ENCODE results near the gene REXO5.
"Not testable (repeated sequence)": the region's sequence is repeated elsewhere in the genome, so short reads cannot be mapped to it uniquely, and the experiment has no call there.

Gene REXO5

DNA sequence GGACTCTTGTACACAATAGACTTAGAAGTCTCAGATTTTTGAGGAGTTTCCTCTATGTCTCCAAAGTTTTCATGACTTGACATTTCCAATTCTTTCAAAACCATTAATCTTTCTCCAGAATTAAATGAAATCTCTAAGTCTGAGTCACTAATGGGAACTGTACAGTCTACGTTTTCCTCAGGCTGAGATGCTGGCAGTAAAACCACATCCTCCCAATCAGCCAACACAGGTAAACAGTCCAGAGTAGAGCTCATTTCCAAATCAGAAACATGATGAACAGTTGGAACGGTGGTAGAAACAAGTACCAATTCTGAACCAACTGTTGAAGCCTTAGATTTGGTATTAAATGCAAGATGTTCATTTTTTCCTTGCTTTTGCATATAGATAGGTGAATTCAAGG is 8.0 kb upstream of the REXO5 start:
- no peak for DNase-seq (ENCODE audit: low read depth)
- H3K4me3 ChIP-seq (ENCODE audit: control insufficient read depth, low read depth, low read length) = no peak overlapping the region
- TF ChIP-seq CTCF (IDR thresholded peaks at IDR 0.05; ENCODE audit: control insufficient read depth, insufficient read depth, low read depth, low read length, missing control alignments) = no peak

DNA sequence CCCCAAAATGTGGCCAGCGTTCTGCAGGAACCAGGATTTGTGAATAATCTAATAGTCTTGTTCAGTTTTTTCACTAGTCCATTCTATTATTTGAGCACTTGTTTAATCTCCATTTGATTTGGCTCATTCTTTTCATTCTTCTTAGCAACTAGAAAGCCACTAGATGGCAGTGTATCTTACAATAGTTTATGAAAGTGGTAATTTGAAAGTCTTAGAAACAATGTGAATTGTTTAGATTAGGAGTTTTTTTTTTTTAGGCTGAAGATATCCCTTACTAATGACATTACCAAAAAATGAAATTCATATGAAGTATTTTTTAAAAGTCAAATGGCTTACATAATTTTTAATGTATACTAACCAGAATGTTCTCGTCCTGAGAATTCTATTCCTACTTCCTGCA is 6.7 kb upstream of the REXO5 start:
- H3K4me3 ChIP-seq (ENCODE audit: control insufficient read depth, low read depth, low read length) = no peak overlapping the region
- no peak for DNase-seq (ENCODE audit: low read depth)
- TF ChIP-seq CTCF (IDR thresholded peaks at IDR 0.05; ENCODE audit: control insufficient read depth, insufficient read depth, low read depth, low read length, missing control alignments) = peak; percentile 25

- no peak for TF ChIP-seq CTCF (IDR thresholded peaks at IDR 0.05; ENCODE audit: control insufficient read depth, insufficient read depth, low read depth, low read length, missing control alignments)
- DNase-seq (ENCODE audit: low read depth) = no peak
- H3K4me3 ChIP-seq (ENCODE audit: control insufficient read depth, low read depth, low read length) = no peak overlapping the region
These were observed 5.0 kb upstream of the REXO5 start for GRCh38 chr16:20801278-20801677.

GRCh38 chr16:20803192-20803560 is 3.2 kb upstream of the REXO5 start:
- no peak overlapping the region for H3K4me3 ChIP-seq (ENCODE audit: control insufficient read depth, low read depth, low read length)
- no peak for DNase-seq (ENCODE audit: low read depth)
- no peak for TF ChIP-seq CTCF (IDR thresholded peaks at IDR 0.05; ENCODE audit: control insufficient read depth, insufficient read depth, low read depth, low read length, missing control alignments)

- no peak for DNase-seq (ENCODE audit: low read depth)
These were observed 2.6 kb upstream of the REXO5 start for GRCh38 chr16:20803561-20804214.

GRCh38 chr16:20805684-20806167 is 601 bp upstream of the REXO5 start:
- not testable (repeated sequence) for DNase-seq (ENCODE audit: low read depth)
- H3K4me3 ChIP-seq (ENCODE audit: control insufficient read depth, low read depth, low read length) = peak overlapping the region; percentile 82

More at GRCh38 chr16:20803561-20804214, 2.6 kb upstream of the REXO5 start:
- no peak for TF ChIP-seq CTCF (IDR thresholded peaks at IDR 0.05; ENCODE audit: control insufficient read depth, insufficient read depth, low read depth, low read length, missing control alignments)
- H3K4me3 ChIP-seq (ENCODE audit: control insufficient read depth, low read depth, low read length) = no peak overlapping the region

DNA sequence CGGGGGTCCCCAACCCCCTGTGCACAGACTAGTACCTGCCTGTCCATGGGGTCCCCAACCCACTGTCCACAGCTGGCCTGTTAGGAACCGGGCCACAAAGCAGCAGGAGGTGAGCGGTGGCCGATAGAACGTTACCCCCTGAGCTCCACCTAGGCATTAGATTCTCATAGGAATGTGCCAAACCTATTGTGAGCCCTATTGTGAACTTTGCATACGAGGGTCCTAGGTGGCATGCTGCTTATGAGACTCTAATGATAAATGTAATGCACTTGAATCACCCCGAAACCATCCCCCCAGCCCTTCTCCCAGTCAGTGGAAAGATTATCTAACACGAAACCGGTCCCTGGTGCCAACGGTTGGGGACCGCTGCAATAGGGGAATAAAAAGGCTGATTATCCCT is 1.5 kb downstream of the REXO5 start:
- DNase-seq (ENCODE audit: low read depth) = no peak
- H3K4me3 ChIP-seq (ENCODE audit: control insufficient read depth, low read depth, low read length) = no peak overlapping the region
- TF ChIP-seq CTCF (IDR thresholded peaks at IDR 0.05; ENCODE audit: control insufficient read depth, insufficient read depth, low read depth, low read length, missing control alignments) = no peak

Data from AG09309 (cell line).